GM23338 (cell line): ENCODE measurements around the gene KRTAP12-2. TPM values are rescaled to one million over a fixed set of nuclear protein-coding genes. Genes with fewer than 3 reads are reported as not detected.

Source experiments
- ATAC-seq: fragments of 200-7000 bp; cut with Tn5 transposase; 3 replicates; pipeline ENCODE4 v1.9.1; 2020
- DNase-seq: peaks from one replicate; pipeline ENCODE4 v3.0.0-alpha.2; 2015; ENCODE audit warnings: low spot score
- H2AFZ ChIP-seq: fragments of 200-600 bp; sonication (generic); 2 replicates; pipeline ENCODE4 v1.8.0; 2016; ENCODE audit warnings: antibody characterized with exemption, mild to moderate bottlenecking, moderate library complexity
- H3F3A ChIP-seq: fragments of 200-600 bp; sonication (generic); replicated peaks from 2 replicates; pipeline ENCODE4 v1.8.0; 2017; ENCODE audit warnings: antibody characterized with exemption, mixed run types, low read depth
- H3K27ac ChIP-seq: fragments of 200-600 bp; sonication (generic); 2 replicates; pipeline ENCODE4 v1.6.1; 2016; ENCODE audit warnings: low read depth
- H3K27me3 ChIP-seq: fragments of 200-600 bp; sonication (generic); 2 replicates; pipeline ENCODE4 v1.8.0; 2016; ENCODE audit warnings: mild to moderate bottlenecking, mixed run types, moderate library complexity; ENCODE audit not compliant: insufficient read depth
- H3K36me3 ChIP-seq: fragments of 200-600 bp; sonication (generic); 2 replicates; pipeline ENCODE4 v1.8.0; 2016; ENCODE audit warnings: mild to moderate bottlenecking; ENCODE audit not compliant: insufficient read depth
- H3K4me1 ChIP-seq: fragments of 200-600 bp; sonication (generic); 2 replicates; pipeline ENCODE4 v1.8.0; 2016; ENCODE audit warnings: mild to moderate bottlenecking, moderate library complexity; ENCODE audit not compliant: insufficient read depth
- H3K4me2 ChIP-seq: fragments of 200-600 bp; sonication (generic); 2 replicates; pipeline ENCODE4 v1.7.1; 2017; ENCODE audit warnings: mixed run types
- H3K4me3 ChIP-seq: fragments of 200-600 bp; sonication (generic); 2 replicates; pipeline ENCODE4 v1.6.1; 2016; ENCODE audit warnings: mixed run types
- H3K79me2 ChIP-seq: fragments of 200-600 bp; sonication (generic); replicated peaks from 2 replicates; pipeline ENCODE4 v1.8.0; 2017; ENCODE audit warnings: mild to moderate bottlenecking; ENCODE audit not compliant: insufficient read depth
- H3K9me2 ChIP-seq: fragments of 200-600 bp; sonication (generic); 2 replicates; pipeline ENCODE4 v1.8.0; 2017; ENCODE audit not compliant: insufficient read depth
- H4K20me1 ChIP-seq: fragments of 200-600 bp; sonication (generic); replicated peaks from 2 replicates; pipeline ENCODE4 v1.8.0; 2017; ENCODE audit warnings: mild to moderate bottlenecking; ENCODE audit not compliant: insufficient read depth
- H3K27ac Mint-ChIP-seq: 2 replicates; pipeline ENCODE4 v1.8.0; 2020; ENCODE audit warnings: inconsistent platforms, mild to moderate bottlenecking, moderate library complexity, mixed read lengths
- H3K27me3 Mint-ChIP-seq: 3 replicates; pipeline ENCODE4 v1.8.0; 2022; ENCODE audit warnings: low read depth, mild to moderate bottlenecking, moderate library complexity, mixed read lengths, inconsistent platforms; ENCODE audit not compliant: insufficient read depth, poor library complexity
- H3K36me3 Mint-ChIP-seq: 3 replicates; pipeline ENCODE4 v1.8.0; 2021; ENCODE audit warnings: low read depth, mild to moderate bottlenecking, inconsistent platforms, moderate library complexity, mixed read lengths
- H3K4me1 Mint-ChIP-seq: 3 replicates; pipeline ENCODE4 v1.8.0; 2020; ENCODE audit warnings: mild to moderate bottlenecking, inconsistent platforms, mixed read lengths
- H3K4me3 Mint-ChIP-seq: 3 replicates; pipeline ENCODE4 v1.8.0; 2021; ENCODE audit warnings: moderate library complexity, mild to moderate bottlenecking, inconsistent platforms, mixed read lengths
- H3K9me3 Mint-ChIP-seq: 3 replicates; pipeline ENCODE4 v1.8.0; 2020; ENCODE audit warnings: moderate library complexity, mild to moderate bottlenecking, inconsistent platforms, mixed read lengths
- CREB1 ChIP-seq: fragments of 250-450 bp; sonication (Bioruptor Pico); IDR thresholded peaks from 2 replicates; pipeline ENCODE4 v1.5.0; 2020; ENCODE audit warnings: low read depth, mild to moderate bottlenecking, moderate library complexity
- EZH2 ChIP-seq: fragments of 200-600 bp; sonication (generic); IDR thresholded peaks from one replicate; pipeline ENCODE4 v1.8.0; 2017; ENCODE audit warnings: antibody characterized with exemption, mild to moderate bottlenecking, low read depth; ENCODE audit not compliant: unreplicated experiment
- EZH2phosphoT487 ChIP-seq: fragments of 200-600 bp; sonication (generic); IDR thresholded peaks from one replicate; pipeline ENCODE4 v1.8.1; 2018; ENCODE audit warnings: antibody characterized with exemption; ENCODE audit not compliant: unreplicated experiment
- JUNB ChIP-seq: IDR thresholded peaks from one replicate; pipeline ENCODE4 v1.6.1; 2016; ENCODE audit warnings: antibody characterized with exemption; ENCODE audit not compliant: unreplicated experiment
- NANOG ChIP-seq: IDR thresholded peaks from 2 replicates; pipeline ENCODE4 v1.6.1; 2016; ENCODE audit warnings: antibody characterized with exemption, borderline replicate concordance
- POLR2AphosphoS5 ChIP-seq: IDR thresholded peaks from 2 replicates; pipeline ENCODE4 v1.6.1; 2016; ENCODE audit warnings: antibody characterized with exemption, low read depth
- STAT1 ChIP-seq: IDR thresholded peaks from one replicate; pipeline ENCODE4 v1.6.1; 2016; ENCODE audit warnings: antibody characterized with exemption; ENCODE audit not compliant: unreplicated experiment
- ZNF114 ChIP-seq: fragments of 250-450 bp; sonication (Bioruptor Pico); IDR thresholded peaks from 2 replicates; pipeline ENCODE4 v1.5.0; 2020; ENCODE audit warnings: mild to moderate bottlenecking, moderate library complexity
- ZNF331 ChIP-seq: fragments of 250-450 bp; sonication (Bioruptor Pico); IDR thresholded peaks from 2 replicates; pipeline ENCODE4 v1.5.0; 2020; ENCODE audit warnings: low read depth, mild to moderate bottlenecking, moderate library complexity
- polyA plus RNA-seq: library from polyadenylated mRNA; unstranded; fragments of >200 nt; fragmentation: Nextera tagmentation; extraction: Ambion mirVana; gene quantifications from 2 replicates; pipeline ENCODE4 v1.2.1, GENCODE V29; 2016
- total RNA-seq: library from RNA; depleted of rRNA; stranded (reverse); fragments of >200 nt; shearing (Covaris generic); gene quantifications from 2 replicates; pipeline ENCODE4 v1.2.3, GENCODE V29; 2014
- TF ChIP-seq, protein P1 (sequence below): IDR thresholded peaks from one replicate; pipeline ENCODE4 v1.6.1; 2018; ENCODE audit warnings: antibody characterized with exemption; ENCODE audit not compliant: unreplicated experiment
- TF ChIP-seq, protein P2 (sequence below): IDR thresholded peaks from 2 replicates; pipeline ENCODE4 v1.6.1; 2016; ENCODE audit warnings: antibody characterized with exemption
- TF ChIP-seq, protein P3 (sequence below): fragments of 250-450 bp; sonication (Bioruptor Pico); IDR thresholded peaks from 2 replicates; pipeline ENCODE4 v1.5.0; 2020; ENCODE audit warnings: mild to moderate bottlenecking, moderate library complexity
- TF ChIP-seq, protein P4 (sequence below), 2 experiments: fragments of 200-600 bp in 1 of 2; sonication (generic) in 1 of 2; conservative IDR thresholded peaks; 2 replicates each; pipeline versions ENCODE4 v1.5.1 to v1.6.1; 2016 to 2017; ENCODE audit warnings: antibody characterized with exemption in 2 of 2, low read depth in 2 of 2, mild to moderate bottlenecking in 2 of 2, moderate library complexity in 1 of 2

Gene KRTAP12-2
- total and polyA plus RNA-seq, 2 experiments from 2014 or later, result not detected

DNA sequence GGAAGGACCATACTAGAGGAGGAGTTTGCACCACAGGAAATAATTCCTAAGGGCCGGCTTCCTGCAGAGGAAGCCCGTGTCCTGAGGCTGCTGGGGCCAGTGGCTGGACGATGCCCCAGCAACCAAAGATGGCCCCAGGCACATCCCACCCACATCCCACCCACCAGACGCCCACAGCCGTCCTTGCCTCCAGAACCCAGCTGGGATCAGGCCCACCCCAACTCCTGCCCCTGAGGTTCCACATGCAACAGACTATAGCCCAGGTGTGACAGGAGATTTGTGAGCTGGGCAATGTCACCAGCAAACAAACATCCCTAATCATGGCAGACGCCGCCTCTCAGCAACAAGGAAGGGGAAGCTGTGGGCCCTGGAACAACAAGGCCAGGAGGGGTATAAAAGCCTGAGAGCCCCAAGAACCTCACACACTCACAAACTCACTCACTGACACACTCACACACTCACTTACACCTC is 40.0 kb downstream of the KRTAP12-2 start, which contains the start of gene KRTAP10-9:
TSS of gene KRTAP10-9 (plus strand) at position 421 of the 471 bp plus-strand sequence. CDS start 79 bp downstream, outside the sequence.
- no peaks in the 10 kb centered on the region for H3K79me2 ChIP-seq
- H3F3A ChIP-seq, result no peaks in the 10 kb centered on the region
- H3K36me3 ChIP-seq, result no peaks in the 10 kb centered on the region; the same call in 1 of the 2 replicates
- no peak within 1 kb of the TSS for H2AFZ ChIP-seq
- H3K4me3 Mint-ChIP-seq, result no peak within 1 kb of the TSS
- no peak for ATAC-seq
- H3K4me2 ChIP-seq, result no peak within 1 kb of the TSS
- no peaks in the 10 kb centered on the region for H3K4me1 ChIP-seq
- no peaks in the 10 kb centered on the region for H3K9me2 ChIP-seq
- TF ChIP-seq POLR2AphosphoS5 (no peak), JUNB (no peak), EZH2 (no peak), NANOG (no peak), CREB1 (no peak), EZH2phosphoT487 (no peak), ZNF331 (CRISPR knock-in tag) (no peak), ZNF114 (CRISPR knock-in tag) (no peak), STAT1 (no peak)
- TF ChIP-seq, protein P1, sequence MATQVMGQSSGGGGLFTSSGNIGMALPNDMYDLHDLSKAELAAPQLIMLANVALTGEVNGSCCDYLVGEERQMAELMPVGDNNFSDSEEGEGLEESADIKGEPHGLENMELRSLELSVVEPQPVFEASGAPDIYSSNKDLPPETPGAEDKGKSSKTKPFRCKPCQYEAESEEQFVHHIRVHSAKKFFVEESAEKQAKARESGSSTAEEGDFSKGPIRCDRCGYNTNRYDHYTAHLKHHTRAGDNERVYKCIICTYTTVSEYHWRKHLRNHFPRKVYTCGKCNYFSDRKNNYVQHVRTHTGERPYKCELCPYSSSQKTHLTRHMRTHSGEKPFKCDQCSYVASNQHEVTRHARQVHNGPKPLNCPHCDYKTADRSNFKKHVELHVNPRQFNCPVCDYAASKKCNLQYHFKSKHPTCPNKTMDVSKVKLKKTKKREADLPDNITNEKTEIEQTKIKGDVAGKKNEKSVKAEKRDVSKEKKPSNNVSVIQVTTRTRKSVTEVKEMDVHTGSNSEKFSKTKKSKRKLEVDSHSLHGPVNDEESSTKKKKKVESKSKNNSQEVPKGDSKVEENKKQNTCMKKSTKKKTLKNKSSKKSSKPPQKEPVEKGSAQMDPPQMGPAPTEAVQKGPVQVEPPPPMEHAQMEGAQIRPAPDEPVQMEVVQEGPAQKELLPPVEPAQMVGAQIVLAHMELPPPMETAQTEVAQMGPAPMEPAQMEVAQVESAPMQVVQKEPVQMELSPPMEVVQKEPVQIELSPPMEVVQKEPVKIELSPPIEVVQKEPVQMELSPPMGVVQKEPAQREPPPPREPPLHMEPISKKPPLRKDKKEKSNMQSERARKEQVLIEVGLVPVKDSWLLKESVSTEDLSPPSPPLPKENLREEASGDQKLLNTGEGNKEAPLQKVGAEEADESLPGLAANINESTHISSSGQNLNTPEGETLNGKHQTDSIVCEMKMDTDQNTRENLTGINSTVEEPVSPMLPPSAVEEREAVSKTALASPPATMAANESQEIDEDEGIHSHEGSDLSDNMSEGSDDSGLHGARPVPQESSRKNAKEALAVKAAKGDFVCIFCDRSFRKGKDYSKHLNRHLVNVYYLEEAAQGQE, result no peak
- TF ChIP-seq, protein P2, sequence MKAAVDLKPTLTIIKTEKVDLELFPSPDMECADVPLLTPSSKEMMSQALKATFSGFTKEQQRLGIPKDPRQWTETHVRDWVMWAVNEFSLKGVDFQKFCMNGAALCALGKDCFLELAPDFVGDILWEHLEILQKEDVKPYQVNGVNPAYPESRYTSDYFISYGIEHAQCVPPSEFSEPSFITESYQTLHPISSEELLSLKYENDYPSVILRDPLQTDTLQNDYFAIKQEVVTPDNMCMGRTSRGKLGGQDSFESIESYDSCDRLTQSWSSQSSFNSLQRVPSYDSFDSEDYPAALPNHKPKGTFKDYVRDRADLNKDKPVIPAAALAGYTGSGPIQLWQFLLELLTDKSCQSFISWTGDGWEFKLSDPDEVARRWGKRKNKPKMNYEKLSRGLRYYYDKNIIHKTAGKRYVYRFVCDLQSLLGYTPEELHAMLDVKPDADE, result no peak
- TF ChIP-seq, protein P3, sequence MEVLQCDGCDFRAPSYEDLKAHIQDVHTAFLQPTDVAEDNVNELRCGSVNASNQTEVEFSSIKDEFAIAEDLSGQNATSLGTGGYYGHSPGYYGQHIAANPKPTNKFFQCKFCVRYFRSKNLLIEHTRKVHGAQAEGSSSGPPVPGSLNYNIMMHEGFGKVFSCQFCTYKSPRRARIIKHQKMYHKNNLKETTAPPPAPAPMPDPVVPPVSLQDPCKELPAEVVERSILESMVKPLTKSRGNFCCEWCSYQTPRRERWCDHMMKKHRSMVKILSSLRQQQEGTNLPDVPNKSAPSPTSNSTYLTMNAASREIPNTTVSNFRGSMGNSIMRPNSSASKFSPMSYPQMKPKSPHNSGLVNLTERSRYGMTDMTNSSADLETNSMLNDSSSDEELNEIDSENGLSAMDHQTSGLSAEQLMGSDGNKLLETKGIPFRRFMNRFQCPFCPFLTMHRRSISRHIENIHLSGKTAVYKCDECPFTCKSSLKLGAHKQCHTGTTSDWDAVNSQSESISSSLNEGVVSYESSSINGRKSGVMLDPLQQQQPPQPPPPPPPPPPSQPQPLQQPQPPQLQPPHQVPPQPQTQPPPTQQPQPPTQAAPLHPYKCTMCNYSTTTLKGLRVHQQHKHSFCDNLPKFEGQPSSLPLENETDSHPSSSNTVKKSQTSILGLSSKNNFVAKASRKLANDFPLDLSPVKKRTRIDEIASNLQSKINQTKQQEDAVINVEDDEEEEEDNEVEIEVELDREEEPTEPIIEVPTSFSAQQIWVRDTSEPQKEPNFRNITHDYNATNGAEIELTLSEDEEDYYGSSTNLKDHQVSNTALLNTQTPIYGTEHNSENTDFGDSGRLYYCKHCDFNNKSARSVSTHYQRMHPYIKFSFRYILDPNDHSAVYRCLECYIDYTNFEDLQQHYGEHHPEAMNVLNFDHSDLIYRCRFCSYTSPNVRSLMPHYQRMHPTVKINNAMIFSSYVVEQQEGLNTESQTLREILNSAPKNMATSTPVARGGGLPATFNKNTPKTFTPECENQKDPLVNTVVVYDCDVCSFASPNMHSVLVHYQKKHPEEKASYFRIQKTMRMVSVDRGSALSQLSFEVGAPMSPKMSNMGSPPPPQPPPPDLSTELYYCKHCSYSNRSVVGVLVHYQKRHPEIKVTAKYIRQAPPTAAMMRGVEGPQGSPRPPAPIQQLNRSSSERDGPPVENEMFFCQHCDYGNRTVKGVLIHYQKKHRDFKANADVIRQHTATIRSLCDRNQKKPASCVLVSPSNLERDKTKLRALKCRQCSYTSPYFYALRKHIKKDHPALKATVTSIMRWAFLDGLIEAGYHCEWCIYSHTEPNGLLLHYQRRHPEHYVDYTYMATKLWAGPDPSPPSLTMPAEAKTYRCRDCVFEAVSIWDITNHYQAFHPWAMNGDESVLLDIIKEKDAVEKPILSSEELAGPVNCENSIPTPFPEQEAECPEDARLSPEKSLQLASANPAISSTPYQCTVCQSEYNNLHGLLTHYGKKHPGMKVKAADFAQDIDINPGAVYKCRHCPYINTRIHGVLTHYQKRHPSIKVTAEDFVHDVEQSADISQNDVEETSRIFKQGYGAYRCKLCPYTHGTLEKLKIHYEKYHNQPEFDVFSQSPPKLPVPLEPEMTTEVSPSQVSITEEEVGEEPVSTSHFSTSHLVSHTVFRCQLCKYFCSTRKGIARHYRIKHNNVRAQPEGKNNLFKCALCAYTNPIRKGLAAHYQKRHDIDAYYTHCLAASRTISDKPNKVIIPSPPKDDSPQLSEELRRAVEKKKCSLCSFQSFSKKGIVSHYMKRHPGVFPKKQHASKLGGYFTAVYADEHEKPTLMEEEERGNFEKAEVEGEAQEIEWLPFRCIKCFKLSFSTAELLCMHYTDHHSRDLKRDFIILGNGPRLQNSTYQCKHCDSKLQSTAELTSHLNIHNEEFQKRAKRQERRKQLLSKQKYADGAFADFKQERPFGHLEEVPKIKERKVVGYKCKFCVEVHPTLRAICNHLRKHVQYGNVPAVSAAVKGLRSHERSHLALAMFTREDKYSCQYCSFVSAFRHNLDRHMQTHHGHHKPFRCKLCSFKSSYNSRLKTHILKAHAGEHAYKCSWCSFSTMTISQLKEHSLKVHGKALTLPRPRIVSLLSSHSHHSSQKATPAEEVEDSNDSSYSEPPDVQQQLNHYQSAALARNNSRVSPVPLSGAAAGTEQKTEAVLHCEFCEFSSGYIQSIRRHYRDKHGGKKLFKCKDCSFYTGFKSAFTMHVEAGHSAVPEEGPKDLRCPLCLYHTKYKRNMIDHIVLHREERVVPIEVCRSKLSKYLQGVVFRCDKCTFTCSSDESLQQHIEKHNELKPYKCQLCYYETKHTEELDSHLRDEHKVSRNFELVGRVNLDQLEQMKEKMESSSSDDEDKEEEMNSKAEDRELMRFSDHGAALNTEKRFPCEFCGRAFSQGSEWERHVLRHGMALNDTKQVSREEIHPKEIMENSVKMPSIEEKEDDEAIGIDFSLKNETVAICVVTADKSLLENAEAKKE, result no peak
- TF ChIP-seq, protein P4, sequence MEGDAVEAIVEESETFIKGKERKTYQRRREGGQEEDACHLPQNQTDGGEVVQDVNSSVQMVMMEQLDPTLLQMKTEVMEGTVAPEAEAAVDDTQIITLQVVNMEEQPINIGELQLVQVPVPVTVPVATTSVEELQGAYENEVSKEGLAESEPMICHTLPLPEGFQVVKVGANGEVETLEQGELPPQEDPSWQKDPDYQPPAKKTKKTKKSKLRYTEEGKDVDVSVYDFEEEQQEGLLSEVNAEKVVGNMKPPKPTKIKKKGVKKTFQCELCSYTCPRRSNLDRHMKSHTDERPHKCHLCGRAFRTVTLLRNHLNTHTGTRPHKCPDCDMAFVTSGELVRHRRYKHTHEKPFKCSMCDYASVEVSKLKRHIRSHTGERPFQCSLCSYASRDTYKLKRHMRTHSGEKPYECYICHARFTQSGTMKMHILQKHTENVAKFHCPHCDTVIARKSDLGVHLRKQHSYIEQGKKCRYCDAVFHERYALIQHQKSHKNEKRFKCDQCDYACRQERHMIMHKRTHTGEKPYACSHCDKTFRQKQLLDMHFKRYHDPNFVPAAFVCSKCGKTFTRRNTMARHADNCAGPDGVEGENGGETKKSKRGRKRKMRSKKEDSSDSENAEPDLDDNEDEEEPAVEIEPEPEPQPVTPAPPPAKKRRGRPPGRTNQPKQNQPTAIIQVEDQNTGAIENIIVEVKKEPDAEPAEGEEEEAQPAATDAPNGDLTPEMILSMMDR (conservative IDR thresholded peaks at IDR 0.05; ENCODE audit: low read depth in 2 of 2), result no peak
- no peak for DNase-seq
- no peak within 1 kb of the TSS for H3K27ac Mint-ChIP-seq
- peaks cover 7% of the 10 kb centered on the region for H3K27me3 Mint-ChIP-seq
- no peak within 1 kb of the TSS for H3K4me3 ChIP-seq
- H4K20me1 ChIP-seq, result no peaks in the 10 kb centered on the region
- H3K9me3 Mint-ChIP-seq, result peaks cover 42% of the 10 kb centered on the region
- H3K27ac ChIP-seq, result no peak within 1 kb of the TSS
- no peaks in the 10 kb centered on the region for H3K27me3 ChIP-seq
- H3K4me1 Mint-ChIP-seq, result no peaks in the 10 kb centered on the region
- H3K36me3 Mint-ChIP-seq, result peaks cover 22% of the 10 kb centered on the region
